Upper lobe of left lung (tissue), 6 donors: ENCODE measurements around the gene FBXW5. TPM values are rescaled to one million over a fixed set of nuclear protein-coding genes. Genes with fewer than 3 reads are reported as not detected.

Experiments
- total RNA-seq, 6 donors: library from RNA; depleted of rRNA in 4 of 6; stranded (reverse); fragments of >200 nt in 4 of 6; gene quantifications; one replicate each; pipeline versions ENCODE4 v1.1.0 to v1.2.1, GENCODE V29; 2016 to 2021
- donor health status: DM: no; HTN: no; CAD: no; lungs with moderate emphysema.
- donor health status: DM: no; HTN: yes; CAD: no; lungs with severe emphysema.

Gene FBXW5
- total RNA-seq, 6 donors from 2014 or later, result 93.3 to 191 (median 153) TPM

Other genes starting within 250 kb of the FBXW5 start
- gene DIPK1B, start 232.2 kb downstream of the FBXW5 start, total RNA-seq, result 10 to 100 TPM in 5 of 6 donors, 1 to 10 TPM in 1; 9.7 to 24.1 (median 17.0) TPM
- 10 to 100 TPM in 1 of 6 donors, 1 to 10 TPM in 4, under 1 TPM in 1; 0.39 to 17.8 (median 2.2) TPM for gene LCN10, start 201.8 kb downstream of the FBXW5 start, total RNA-seq
- gene LCN6, start 196.2 kb downstream of the FBXW5 start, total RNA-seq, result 10 to 100 TPM in 1 of 6 donors, 1 to 10 TPM in 3, not detected in 2; 2.7 to 35.1 (median 5.5) TPM
- gene LCN8, start 186.5 kb downstream of the FBXW5 start, total RNA-seq, result not detected
- under 1 TPM in 1 of 6 donors, not detected in 5; 0.23 TPM for gene LCN15, start 180.2 kb downstream of the FBXW5 start, total RNA-seq
- gene TMEM141, start 153.4 kb downstream of the FBXW5 start, total RNA-seq, result 100 to 1,000 TPM in 2 of 6 donors, 10 to 100 TPM in 4; 55.5 to 134 (median 80.5) TPM
- 100 to 1,000 TPM in 1 of 6 donors, 10 to 100 TPM in 1, 1 to 10 TPM in 4; 1.9 to 130 (median 6.6) TPM for gene CCDC183, start 148.4 kb downstream of the FBXW5 start, total RNA-seq
- 100 to 1,000 TPM in 2 of 6 donors, 10 to 100 TPM in 4; 47.2 to 128 (median 78.9) TPM for gene RABL6, start 136.8 kb downstream of the FBXW5 start, total RNA-seq
- 1 to 10 TPM; 1.4 to 7.3 (median 3.0) TPM for gene AJM1, start 102.3 kb downstream of the FBXW5 start, total RNA-seq
- gene PHPT1, start 95.3 kb downstream of the FBXW5 start, total RNA-seq, result 100 to 1,000 TPM in 1 of 6 donors, 10 to 100 TPM in 5; 51.3 to 135 (median 64.1) TPM
- gene MAMDC4, start 92.4 kb downstream of the FBXW5 start, total RNA-seq, result 10 to 100 TPM in 3 of 6 donors, 1 to 10 TPM in 3; 2.1 to 18.9 (median 11.0) TPM
- gene EDF1, start 78.4 kb downstream of the FBXW5 start, total RNA-seq, result 100 to 1,000 TPM; 137 to 312 (median 282) TPM
- 10 to 100 TPM; 10.6 to 20.8 (median 13.4) TPM for gene TRAF2, start 58.2 kb downstream of the FBXW5 start, total RNA-seq
- gene C8G, start 505 bp upstream of the FBXW5 start, total RNA-seq, result 1 to 10 TPM in 3 of 6 donors, not detected in 3; 1.8 to 4.4 (median 2.1) TPM
- gene LCN12, start 7.5 kb upstream of the FBXW5 start, total RNA-seq, result 1 to 10 TPM in 4 of 6 donors, under 1 TPM in 1, not detected in 1; 0.89 to 5.2 (median 2.3) TPM
- 100 to 1,000 TPM in 5 of 6 donors, 10 to 100 TPM in 1; 31.7 to 395 (median 246) TPM for gene PTGDS, start 32.8 kb upstream of the FBXW5 start, total RNA-seq
- gene LCNL1, start 38.3 kb upstream of the FBXW5 start, total RNA-seq, result 1 to 10 TPM in 4 of 6 donors, under 1 TPM in 1, not detected in 1; 0.61 to 6.3 (median 1.8) TPM
- gene PAXX, start 47.7 kb upstream of the FBXW5 start, total RNA-seq, result 100 to 1,000 TPM in 1 of 6 donors, 10 to 100 TPM in 5; 41.8 to 150 (median 52.8) TPM
- gene CLIC3, start 51.8 kb upstream of the FBXW5 start, total RNA-seq, result 100 to 1,000 TPM in 2 of 6 donors, 10 to 100 TPM in 4; 41.9 to 132 (median 85.2) TPM
- gene ABCA2, start 83.5 kb upstream of the FBXW5 start, total RNA-seq, result 10 to 100 TPM; 14.7 to 49.2 (median 29.6) TPM
- gene FUT7, start 87.3 kb upstream of the FBXW5 start, total RNA-seq, result 1 to 10 TPM in 4 of 6 donors, under 1 TPM in 1, not detected in 1; 0.94 to 2.3 (median 2.0) TPM
- 100 to 1,000 TPM in 2 of 6 donors, 10 to 100 TPM in 4; 26.7 to 199 (median 73.2) TPM for gene NPDC1, start 101.4 kb upstream of the FBXW5 start, total RNA-seq
- gene ENTPD2, start 109.3 kb upstream of the FBXW5 start, total RNA-seq, result under 1 TPM in 4 of 6 donors, not detected in 2; 0.34 to 0.98 (median 0.55) TPM
- gene SAPCD2, start 125.8 kb upstream of the FBXW5 start, total RNA-seq, result 1 to 10 TPM in 4 of 6 donors, under 1 TPM in 2; 0.69 to 6.8 (median 1.4) TPM
- gene UAP1L1, start 132.8 kb upstream of the FBXW5 start, total RNA-seq, result 10 to 100 TPM; 10.5 to 69.1 (median 34.0) TPM
- gene MAN1B1, start 142.2 kb upstream of the FBXW5 start, total RNA-seq, result 10 to 100 TPM; 38.0 to 97.4 (median 54.1) TPM
- 100 to 1,000 TPM; 108 to 394 (median 229) TPM for gene DPP7, start 170.0 kb upstream of the FBXW5 start, total RNA-seq
- gene GRIN1, start 194.4 kb upstream of the FBXW5 start, total RNA-seq, result 1 to 10 TPM in 1 of 6 donors, under 1 TPM in 2, not detected in 3; 0.17 to 2.1 (median 0.49) TPM
- gene LRRC26, start 225.3 kb upstream of the FBXW5 start, total RNA-seq, result 1 to 10 TPM in 3 of 6 donors, under 1 TPM in 1, not detected in 2; 0.46 to 6.3 (median 1.7) TPM
- not detected for gene TMEM210, start 227.3 kb upstream of the FBXW5 start, total RNA-seq
- 100 to 1,000 TPM in 1 of 6 donors, 10 to 100 TPM in 5; 31.9 to 174 (median 67.3) TPM for gene ANAPC2, start 243.8 kb upstream of the FBXW5 start, total RNA-seq
- 100 to 1,000 TPM in 1 of 6 donors, 10 to 100 TPM in 5; 39.8 to 110 (median 73.0) TPM for gene SSNA1, start 243.9 kb upstream of the FBXW5 start, total RNA-seq